ENCODE results near the gene SLC26A6. TPM values are rescaled to one million over a fixed set of nuclear protein-coding genes. Genes with fewer than 3 reads are reported as not detected.

The SLC26A6 gene, protein sequence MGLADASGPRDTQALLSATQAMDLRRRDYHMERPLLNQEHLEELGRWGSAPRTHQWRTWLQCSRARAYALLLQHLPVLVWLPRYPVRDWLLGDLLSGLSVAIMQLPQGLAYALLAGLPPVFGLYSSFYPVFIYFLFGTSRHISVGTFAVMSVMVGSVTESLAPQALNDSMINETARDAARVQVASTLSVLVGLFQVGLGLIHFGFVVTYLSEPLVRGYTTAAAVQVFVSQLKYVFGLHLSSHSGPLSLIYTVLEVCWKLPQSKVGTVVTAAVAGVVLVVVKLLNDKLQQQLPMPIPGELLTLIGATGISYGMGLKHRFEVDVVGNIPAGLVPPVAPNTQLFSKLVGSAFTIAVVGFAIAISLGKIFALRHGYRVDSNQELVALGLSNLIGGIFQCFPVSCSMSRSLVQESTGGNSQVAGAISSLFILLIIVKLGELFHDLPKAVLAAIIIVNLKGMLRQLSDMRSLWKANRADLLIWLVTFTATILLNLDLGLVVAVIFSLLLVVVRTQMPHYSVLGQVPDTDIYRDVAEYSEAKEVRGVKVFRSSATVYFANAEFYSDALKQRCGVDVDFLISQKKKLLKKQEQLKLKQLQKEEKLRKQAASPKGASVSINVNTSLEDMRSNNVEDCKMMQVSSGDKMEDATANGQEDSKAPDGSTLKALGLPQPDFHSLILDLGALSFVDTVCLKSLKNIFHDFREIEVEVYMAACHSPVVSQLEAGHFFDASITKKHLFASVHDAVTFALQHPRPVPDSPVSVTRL
- total RNA-seq = 24.5 and 35.4 TPM in 2 replicates

DNA sequence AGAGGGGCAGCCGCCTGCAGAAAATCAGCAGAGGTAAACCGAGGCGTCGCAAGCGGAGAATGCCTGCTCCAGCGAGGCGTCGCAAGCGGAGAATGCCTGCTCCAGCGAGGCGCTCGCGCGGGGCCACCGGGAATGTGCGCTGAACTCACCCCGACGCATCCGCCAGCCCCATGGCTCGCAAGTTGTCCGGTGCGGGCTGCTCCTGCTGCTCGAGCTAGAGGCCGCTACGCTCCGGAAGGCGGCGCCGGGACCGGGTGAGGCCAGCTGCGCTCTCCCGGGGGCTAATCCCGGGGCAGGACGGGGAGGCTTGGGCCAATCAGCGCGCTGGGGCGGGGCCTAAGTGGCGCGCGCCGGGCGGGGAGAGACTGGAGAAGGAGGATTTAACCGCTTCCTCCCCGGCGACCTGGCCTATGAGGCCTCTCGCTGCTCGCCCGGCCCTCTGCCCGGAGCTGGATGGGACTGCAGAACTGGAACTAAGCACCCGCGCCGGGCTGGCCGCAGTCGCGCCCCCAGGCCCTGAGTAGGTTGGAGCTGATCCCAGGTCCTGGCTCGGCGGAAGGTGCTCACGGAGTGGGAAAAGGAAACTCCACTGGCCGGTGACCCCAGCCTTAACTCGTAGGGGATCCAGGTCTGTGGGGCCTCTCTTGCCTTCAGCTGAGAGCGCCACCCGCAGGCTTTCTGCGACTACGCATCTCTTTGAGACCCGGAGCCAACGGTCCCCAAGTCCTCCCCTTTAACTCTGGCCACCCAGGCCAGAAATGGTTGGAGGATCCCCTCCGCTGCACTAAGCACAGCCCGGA lies at the start of gene SLC26A6:
SLC26A6 (minus strand) TSS at position 240 of the 800 bp plus-strand sequence; CDS start at position 172, 68 bp downstream.

DNA sequence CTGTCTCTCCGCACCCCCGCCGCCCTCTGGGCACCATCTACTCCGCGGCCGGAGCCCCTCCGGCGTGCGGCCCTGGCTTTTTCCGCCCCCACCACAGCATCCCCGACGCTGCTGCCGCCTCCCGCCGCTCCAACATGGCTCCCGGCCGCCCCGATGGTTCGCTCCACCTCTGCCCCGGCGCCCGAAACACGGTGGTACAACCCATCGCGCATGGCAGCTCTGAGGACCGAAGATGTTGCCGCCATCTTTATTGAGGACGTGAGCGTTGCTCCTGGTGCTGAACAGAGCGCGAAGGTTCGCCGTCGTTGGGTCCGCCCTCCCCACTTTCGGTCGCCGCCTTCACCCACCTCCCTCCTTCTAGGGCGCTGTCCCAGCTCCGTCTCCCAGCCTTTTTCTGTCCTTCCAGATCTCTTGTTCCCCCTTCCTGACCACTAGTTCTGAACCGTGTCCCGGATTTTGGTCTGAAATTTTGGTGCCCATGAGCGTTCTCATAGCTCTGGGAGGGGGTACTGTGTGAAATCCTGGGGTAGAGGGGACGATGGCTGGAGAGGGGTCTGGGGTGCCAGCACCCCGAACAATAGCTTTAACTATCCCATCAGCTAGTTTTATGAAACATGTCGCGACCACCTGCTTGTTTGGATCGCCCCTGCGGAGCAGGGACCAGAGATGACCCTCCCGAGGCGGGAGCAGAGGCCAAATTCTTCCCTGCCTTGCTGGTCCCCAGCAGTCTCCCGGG lies 27.7 kb upstream of the SLC26A6 start, which contains the start of gene CELSR3:
CELSR3 (minus strand) TSS at position 134 of the 736 bp plus-strand sequence. CDS start 252 bp downstream, outside the sequence.

DNA sequence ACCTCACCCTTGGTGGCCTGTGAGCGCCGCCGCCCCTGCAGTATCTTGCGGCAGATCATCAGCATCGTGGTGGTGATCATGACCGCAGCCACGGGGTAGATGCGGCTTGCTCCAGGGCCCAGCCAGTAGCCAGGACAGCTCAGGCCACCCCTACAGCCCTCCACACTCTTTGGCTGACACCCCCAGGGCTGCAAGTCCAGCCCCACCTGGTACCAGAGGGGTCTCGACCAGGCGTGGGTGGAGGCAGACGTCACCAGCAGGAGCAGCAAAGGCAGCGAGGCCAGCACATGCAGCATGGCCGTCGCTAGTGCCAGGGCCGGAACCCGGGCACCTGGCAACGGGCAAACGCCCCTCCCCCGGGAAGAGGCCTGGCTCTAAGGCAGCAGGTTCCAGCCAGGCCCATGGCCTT lies 13.8 kb downstream of the SLC26A6 start, which contains the start of gene TMEM89:
TMEM89 (minus strand) TSS at position 309 of the 409 bp plus-strand sequence; CDS start at position 296, 13 bp downstream.

DNA sequence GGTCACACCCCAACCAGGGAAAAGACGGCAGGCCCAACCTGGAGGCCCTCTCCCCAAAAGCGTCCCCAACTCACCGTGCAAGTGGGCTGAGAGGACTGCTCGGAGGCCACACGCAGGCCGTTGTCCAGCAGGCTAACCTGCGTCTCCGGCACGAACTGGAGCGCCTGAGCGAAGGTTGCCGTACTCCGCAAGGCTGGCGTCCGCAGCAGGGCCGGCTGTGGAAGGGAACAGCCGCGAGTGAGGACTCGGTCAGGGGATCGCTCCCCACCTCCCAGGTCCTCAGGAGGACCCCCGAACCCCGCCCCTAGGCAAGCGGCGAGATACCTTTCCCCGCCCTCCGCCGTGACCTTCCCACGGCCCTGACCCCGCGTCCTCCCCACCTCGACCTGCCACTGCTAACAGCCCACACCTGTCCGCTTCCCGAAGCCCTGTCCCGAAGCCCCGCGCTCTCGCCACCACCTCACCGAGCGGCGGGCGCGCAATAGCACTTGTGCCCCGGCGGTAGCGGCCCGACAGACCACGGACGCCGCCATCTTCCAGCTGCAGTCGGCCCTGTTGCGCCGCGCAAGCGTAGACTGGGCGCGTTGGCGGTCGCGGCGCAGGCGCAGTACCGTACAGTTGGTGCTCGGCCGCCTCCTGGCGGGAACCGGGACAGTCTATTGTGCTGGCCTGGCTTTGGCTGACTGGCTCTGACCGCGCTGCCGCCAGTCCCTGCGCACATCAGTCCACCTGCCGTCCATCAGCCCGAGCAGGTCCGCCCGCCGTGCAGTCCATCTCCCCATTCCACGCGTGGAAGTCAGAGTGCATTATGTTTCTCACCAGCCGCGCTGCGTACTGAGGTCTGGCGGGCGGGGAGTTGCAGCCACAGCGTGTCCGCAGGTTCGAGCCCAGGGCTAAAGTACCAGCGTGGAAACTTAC lies 25.9 kb downstream of the SLC26A6 start, which contains the start of gene UQCRC1:
UQCRC1 (minus strand) TSS at position 559 of the 918 bp plus-strand sequence; CDS start at position 533, 26 bp downstream.

DNA sequence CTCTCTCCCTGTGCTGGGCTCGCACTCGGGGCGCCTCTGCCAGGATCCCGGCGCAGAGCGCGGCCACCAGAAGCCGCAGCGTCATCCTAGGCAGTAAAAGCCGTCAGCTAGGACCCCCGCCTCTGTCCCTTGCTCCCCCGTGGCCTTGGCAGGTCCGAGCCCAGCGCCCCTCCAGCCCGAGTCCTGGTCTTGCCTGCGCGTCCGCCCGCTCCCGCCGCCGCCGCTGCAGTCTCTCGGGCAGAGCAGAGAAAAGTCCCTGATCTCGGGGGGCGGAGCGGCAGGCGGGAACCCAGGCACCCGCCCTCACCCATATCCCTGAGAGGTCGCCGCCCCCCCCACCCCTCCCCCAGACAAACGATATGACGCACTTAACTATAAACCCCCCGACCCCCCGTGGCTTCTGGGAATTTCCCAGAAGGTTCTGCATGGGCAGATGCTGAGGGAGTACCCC lies 40.2 kb downstream of the SLC26A6 start, which contains the start of gene COL7A1:
COL7A1 (minus strand) TSS at position 255 of the 451 bp plus-strand sequence; CDS start at position 85, 170 bp downstream.

Other genes with a start within 250 kb of the SLC26A6 start
- gene PLXNB1, start 205.4 kb downstream of the SLC26A6 start, total RNA-seq = 14.7 and 30.0 TPM in 2 replicates
- 21.5 and 24.3 TPM in 2 replicates for gene CCDC51, start 195.3 kb downstream of the SLC26A6 start, total RNA-seq
- gene TMA7, start 195.2 kb downstream of the SLC26A6 start, total RNA-seq = 211 and 292 TPM in 2 replicates
- gene ATRIP, start 188.7 kb downstream of the SLC26A6 start, total RNA-seq = 5.4 and 13.4 TPM in 2 replicates
- 96.6 and 106 TPM in 2 replicates for gene SHISA5, start 131.3 kb downstream of the SLC26A6 start, total RNA-seq
- 9.2 and 14.4 TPM in 2 replicates for gene PFKFB4, start 78.7 kb downstream of the SLC26A6 start, total RNA-seq
- 1.2 and 1.5 TPM in 2 replicates for gene UCN2, start 71.7 kb downstream of the SLC26A6 start, total RNA-seq
- gene COL7A1, start 40.1 kb downstream of the SLC26A6 start, total RNA-seq = 46.3 and 70.9 TPM in 2 replicates
- gene UQCRC1, start 25.8 kb downstream of the SLC26A6 start, total RNA-seq = 414 and 596 TPM in 2 replicates
- gene TMEM89, start 13.7 kb downstream of the SLC26A6 start, total RNA-seq = not detected in 2 replicates
- gene CELSR3, start 27.4 kb upstream of the SLC26A6 start, total RNA-seq = 0.89 and 1.00 TPM in 2 replicates
- 11.5 and 14.6 TPM in 2 replicates for gene NCKIPSD, start 50.5 kb upstream of the SLC26A6 start, total RNA-seq
- 38.3 and 40.7 TPM in 2 replicates for gene IP6K2, start 81.8 kb upstream of the SLC26A6 start, total RNA-seq
- gene PRKAR2A, start 212.4 kb upstream of the SLC26A6 start, total RNA-seq = 30.2 and 82.2 TPM in 2 replicates

Measured in uterine smooth muscle cell (primary cell).